Calu3 (cell line): Measurements from ENCODE around the gene GTF2A1L. TPM values are rescaled to one million over a fixed set of nuclear protein-coding genes. Genes with fewer than 3 reads are reported as not detected.

Experiments
- BruUV-seq: library from RNA; stranded (reverse); fragments of 400-500 nt; replicated peaks from 2 replicates; lab custom pipeline; 2021; lab: Mats Ljungman, UMichigan
- CTCF ChIA-PET: fragments of 300-600 bp; sonication (Branson Sonifier 250); formaldehyde crosslinking; loops from one replicate; lab custom pipeline; 2022; ENCODE audit warnings: antibody characterized with exemption; lab: Charles Lee
- DNase-seq: peaks from one replicate; pipeline ENCODE4 v3.0.0; 2022
- H3K27ac Mint-ChIP-seq: one replicate; pipeline ENCODE4 v1.8.0; 2022; ENCODE audit warnings: mixed read lengths; ENCODE audit not compliant: unreplicated experiment
- H3K27me3 Mint-ChIP-seq: one replicate; pipeline ENCODE4 v1.8.0; 2022; ENCODE audit warnings: mixed read lengths; ENCODE audit not compliant: unreplicated experiment
- H3K36me3 Mint-ChIP-seq: one replicate; pipeline ENCODE4 v1.8.0; 2022; ENCODE audit warnings: mild to moderate bottlenecking, moderate library complexity, mixed read lengths; ENCODE audit not compliant: insufficient read depth, unreplicated experiment
- H3K4me1 Mint-ChIP-seq: one replicate; pipeline ENCODE4 v1.8.0; 2022; ENCODE audit warnings: mild to moderate bottlenecking, low read depth, mixed read lengths; ENCODE audit not compliant: unreplicated experiment
- H3K4me3 Mint-ChIP-seq: one replicate; pipeline ENCODE4 v1.8.0; 2022; ENCODE audit warnings: mild to moderate bottlenecking, low read depth, moderate library complexity, mixed read lengths; ENCODE audit not compliant: unreplicated experiment
- H3K9me3 Mint-ChIP-seq: one replicate; pipeline ENCODE4 v1.8.0; 2022; ENCODE audit warnings: low read depth, mixed read lengths; ENCODE audit not compliant: unreplicated experiment
- intact Hi-C: fragments of 100-400 bp; cut with micrococcal nuclease; formaldehyde crosslinking; loops from one replicate; pipeline ENCODE4 v1.10.0; 2022; ENCODE audit not compliant: unreplicated experiment
- total RNA-seq: library from RNA; stranded (reverse); gene quantifications from 2 replicates; pipeline ENCODE4 v1.2.3, GENCODE V29; 2022
- TF ChIP-seq, protein P1 (sequence below): fragments of 200-600 bp; IDR thresholded peaks from one replicate; pipeline ENCODE4 v1.8.0; 2022; ENCODE audit warnings: antibody characterized with exemption; ENCODE audit not compliant: unreplicated experiment

GTF2A1L gene
- total RNA-seq, 1 experiment from 2014 or later, result not detected

DNA sequence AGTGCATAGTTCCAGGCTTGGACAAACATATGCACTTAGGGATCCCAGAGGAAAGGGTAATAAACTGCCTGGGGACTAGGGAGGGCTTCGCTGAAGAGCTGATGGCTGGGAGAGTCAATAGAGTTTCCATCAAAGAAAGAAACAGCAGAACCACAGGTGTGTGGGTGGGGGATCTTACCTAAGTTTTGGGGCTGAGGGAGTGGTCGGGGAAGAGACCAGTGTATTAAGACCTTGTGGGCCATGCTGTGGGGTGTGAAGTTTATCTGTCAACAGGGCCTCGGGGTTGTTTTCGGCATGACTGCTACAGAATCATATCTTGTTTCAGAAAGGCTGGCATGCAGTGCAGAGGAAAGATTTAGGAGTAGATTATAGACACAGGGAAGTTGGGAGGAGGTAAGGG lies 31.2 kb upstream of the GTF2A1L start:
- Mint-ChIP-seq H3K36me3 (no peaks in the 10 kb centered on the region), H3K27me3 (no peaks in the 10 kb centered on the region), H3K9me3 (no peaks in the 10 kb centered on the region), H3K4me3 (no peak overlapping the region), H3K4me1 (peaks cover 8% of the 10 kb centered on the region), H3K27ac (no peak overlapping the region)
- TF ChIP-seq, protein P1, sequence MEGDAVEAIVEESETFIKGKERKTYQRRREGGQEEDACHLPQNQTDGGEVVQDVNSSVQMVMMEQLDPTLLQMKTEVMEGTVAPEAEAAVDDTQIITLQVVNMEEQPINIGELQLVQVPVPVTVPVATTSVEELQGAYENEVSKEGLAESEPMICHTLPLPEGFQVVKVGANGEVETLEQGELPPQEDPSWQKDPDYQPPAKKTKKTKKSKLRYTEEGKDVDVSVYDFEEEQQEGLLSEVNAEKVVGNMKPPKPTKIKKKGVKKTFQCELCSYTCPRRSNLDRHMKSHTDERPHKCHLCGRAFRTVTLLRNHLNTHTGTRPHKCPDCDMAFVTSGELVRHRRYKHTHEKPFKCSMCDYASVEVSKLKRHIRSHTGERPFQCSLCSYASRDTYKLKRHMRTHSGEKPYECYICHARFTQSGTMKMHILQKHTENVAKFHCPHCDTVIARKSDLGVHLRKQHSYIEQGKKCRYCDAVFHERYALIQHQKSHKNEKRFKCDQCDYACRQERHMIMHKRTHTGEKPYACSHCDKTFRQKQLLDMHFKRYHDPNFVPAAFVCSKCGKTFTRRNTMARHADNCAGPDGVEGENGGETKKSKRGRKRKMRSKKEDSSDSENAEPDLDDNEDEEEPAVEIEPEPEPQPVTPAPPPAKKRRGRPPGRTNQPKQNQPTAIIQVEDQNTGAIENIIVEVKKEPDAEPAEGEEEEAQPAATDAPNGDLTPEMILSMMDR, result no peak
- no TSS peak for BruUV-seq
- no peak for DNase-seq
- CTCF ChIA-PET, result no interaction called here
- intact Hi-C loops, result loop anchor here (10.0 kb wide), 1 partner anchor 112 kb away; no protein-coding TSS in a partner anchor

DNA sequence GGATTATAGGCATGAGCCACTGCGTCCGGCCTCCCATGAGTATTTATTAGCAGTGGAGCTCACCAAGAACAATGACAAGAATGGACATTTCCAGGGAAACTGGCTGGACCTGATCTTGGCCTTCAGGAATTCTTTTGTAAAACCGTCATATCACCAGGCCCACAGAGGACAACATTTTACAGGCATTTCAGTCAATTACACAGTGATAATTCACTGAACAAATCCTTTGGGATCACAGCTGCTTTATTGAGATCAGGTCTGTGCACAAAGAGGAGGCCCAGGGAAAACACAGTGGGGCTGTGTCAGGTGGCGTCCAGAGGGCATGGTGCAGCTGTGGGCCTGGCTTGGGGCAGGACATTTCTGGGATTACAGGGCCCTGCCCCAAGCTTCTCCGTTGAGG lies 30.1 kb upstream of the GTF2A1L start:
- no peak for DNase-seq
- Mint-ChIP-seq H3K4me1 (peaks cover 8% of the 10 kb centered on the region), H3K4me3 (no peak overlapping the region), H3K27ac (no peak overlapping the region), H3K36me3 (no peaks in the 10 kb centered on the region), H3K9me3 (no peaks in the 10 kb centered on the region), H3K27me3 (no peaks in the 10 kb centered on the region)
- BruUV-seq, result no TSS peak
- TF ChIP-seq, protein P1, result no peak
- intact Hi-C loops, result loop anchor here (10.0 kb wide), 1 partner anchor 113 kb away; no protein-coding TSS in a partner anchor
- CTCF ChIA-PET, result no interaction called here

DNA sequence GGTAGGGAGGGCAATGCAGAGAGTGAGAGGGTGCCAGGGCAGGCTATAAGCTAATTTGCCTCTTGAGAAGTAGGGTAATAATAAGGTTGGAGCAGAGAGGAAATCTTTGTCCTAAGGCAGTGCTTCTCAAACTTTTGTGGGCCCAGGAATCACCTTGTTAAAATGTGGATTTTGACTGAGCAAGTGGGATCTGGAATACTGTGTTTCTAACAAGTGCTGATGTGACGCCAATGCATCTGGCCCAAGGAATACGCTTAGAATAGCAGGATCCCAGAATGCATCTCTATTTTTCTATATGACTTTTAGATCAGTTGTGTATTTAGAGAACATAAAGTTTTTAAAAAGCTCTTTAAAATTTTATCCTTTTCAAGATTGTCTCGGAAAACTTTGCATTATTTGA lies 29.7 kb upstream of the GTF2A1L start:
- Mint-ChIP-seq H3K9me3 (no peaks in the 10 kb centered on the region), H3K36me3 (no peaks in the 10 kb centered on the region), H3K27ac (no peak overlapping the region), H3K27me3 (no peaks in the 10 kb centered on the region), H3K4me1 (peaks cover 8% of the 10 kb centered on the region), H3K4me3 (no peak overlapping the region)
- CTCF ChIA-PET, result no interaction called here
- no peak for DNase-seq
- intact Hi-C loops, result loop anchor here (10.0 kb wide), 1 partner anchor 113 kb away; no protein-coding TSS in a partner anchor
- BruUV-seq, result no TSS peak
- TF ChIP-seq, protein P1, result no peak

DNA sequence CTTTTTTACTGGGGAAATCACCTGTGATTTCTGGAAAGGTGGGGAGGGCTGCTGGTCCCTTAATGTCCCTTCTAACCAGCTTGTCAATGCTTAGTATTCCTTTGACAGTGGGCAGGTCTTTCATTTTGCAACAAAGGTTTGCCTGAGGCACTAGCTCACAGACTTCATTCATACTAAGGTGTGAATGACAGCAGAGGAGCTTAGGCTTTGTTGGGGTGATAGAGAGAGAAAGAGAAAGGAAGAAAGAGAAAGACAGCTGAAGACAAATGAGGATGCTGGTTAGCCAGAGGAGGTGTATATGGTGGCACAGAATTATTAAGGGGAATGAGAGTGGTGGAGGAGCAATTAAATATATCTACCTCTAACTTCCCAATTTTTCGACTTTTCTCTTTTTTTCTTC lies 28.9 kb upstream of the GTF2A1L start:
- intact Hi-C loops, result loop anchor here (10.0 kb wide), 1 partner anchor 114 kb away; no protein-coding TSS in a partner anchor
- Mint-ChIP-seq H3K27me3 (no peaks in the 10 kb centered on the region), H3K9me3 (no peaks in the 10 kb centered on the region), H3K4me1 (peaks cover 8% of the 10 kb centered on the region), H3K36me3 (no peaks in the 10 kb centered on the region), H3K27ac (no peak overlapping the region), H3K4me3 (no peak overlapping the region)
- TF ChIP-seq, protein P1, result no peak
- no peak for DNase-seq
- CTCF ChIA-PET, result interaction anchor here (0.9 kb wide), 1 partner anchor 118 kb away, joined by 3 read pairs; no protein-coding TSS in a partner anchor
- BruUV-seq, result no TSS peak
